ENCODE measurements around the gene OR9Q2.
"Not testable (repeated sequence)": the region's sequence is repeated elsewhere in the genome, so short reads cannot be mapped to it uniquely, and the experiment has no call there.

Gene OR9Q2, protein sequence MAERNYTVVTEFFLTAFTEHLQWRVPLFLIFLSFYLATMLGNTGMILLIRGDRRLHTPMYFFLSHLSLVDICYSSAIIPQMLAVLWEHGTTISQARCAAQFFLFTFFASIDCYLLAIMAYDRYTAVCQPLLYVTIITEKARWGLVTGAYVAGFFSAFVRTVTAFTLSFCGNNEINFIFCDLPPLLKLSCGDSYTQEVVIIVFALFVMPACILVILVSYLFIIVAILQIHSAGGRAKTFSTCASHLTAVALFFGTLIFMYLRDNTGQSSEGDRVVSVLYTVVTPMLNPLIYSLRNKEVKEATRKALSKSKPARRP

DNA sequence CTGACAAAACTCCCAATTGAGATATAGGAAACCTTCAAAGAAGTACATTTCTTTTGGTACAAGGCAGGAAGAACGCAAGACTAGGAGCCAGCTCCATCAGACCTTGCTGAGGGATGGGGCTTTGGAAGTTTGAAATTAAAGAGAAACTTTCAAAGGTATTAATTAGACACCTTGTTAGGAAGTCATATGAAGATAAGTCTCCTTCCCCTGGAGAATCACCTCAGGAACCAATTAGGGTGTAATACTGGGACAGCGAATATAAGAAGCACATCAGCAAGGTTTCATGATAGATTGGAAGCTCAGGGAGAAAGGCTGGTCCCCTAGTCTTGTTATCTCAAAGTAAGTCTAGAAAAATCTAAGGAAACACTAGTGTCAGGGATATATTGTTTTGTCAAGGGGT is at the start of gene OR9Q2:
TSS of gene OR9Q2 (plus strand) at position 301 of the 400 bp plus-strand sequence. CDS start 1,421 bp downstream, outside the sequence.
- no peak for DNase-seq

DNA sequence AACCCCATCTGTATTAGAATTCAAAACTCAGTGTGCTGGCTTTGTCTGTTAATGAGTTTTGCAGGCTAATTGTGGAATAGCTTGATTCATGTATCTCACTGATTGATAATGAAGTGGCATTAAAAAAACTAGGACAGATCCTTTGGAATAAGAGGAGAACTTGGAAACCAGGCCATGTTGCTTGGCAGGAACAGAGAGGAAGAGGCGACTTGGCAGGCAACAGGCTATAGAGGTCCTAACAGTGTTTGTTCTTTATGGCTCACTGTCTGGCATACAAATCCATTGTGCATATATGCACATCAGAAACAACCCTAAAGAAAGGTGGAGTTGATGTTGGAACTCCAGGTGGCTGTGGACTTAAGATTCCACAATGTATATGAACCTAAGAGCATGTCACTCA is 46.1 kb upstream of the OR9Q2 start:
- DNase-seq: no peak

DNA sequence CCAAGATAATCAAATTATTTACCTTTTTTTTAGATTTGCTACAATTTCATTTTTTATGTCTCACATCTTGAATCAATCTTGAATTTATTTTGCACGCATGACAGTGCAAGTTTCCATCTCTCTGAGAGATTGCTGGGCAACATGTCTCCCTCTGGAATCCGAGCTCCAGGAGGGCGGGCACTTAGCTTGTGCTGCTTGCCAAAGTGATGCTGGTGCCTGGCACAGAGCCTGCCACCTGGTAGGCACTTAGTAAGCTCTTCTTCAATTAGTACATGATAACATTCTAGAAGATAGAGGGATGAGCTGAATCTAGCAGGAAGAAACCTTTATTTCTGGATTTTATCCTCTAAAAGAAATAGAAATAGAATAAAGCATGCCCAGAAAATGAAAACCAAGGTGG is 36.1 kb upstream of the OR9Q2 start:
- no peak for DNase-seq

GRCh38 chr11:58164389-58164788 is 24.5 kb upstream of the OR9Q2 start:
- DNase-seq: no peak

GRCh38 chr11:58164990-58165389 is 23.9 kb upstream of the OR9Q2 start:
- DNase-seq: no peak

DNA sequence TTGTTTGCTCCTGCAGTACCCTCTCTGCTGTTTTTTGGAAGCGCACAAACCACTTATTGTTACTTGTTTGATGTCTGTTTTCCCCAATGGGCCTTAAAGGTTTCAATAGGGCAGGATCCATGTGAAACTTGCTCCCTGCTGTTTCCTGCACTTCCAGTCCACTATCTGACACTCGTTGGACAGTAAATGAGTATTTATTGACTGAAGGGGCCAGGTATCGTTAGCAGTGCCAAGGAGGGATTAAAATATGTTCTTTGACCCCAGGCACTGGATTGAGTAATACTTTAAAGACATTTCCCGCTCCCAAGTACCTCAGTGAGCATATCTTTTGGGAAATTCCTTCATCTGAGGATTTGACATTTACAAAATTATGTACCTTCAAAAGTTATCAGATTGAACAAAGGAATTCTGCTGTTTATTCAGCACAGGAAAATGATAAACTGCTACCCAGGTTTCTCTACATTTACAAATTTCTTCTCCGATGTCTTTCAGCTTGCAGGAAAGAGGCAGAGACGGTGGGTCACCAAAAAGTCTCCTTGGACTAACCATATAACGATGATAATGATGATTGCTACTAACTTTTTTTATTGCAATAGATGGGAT is 23.3 kb upstream of the OR9Q2 start:
- no peak for DNase-seq

DNA sequence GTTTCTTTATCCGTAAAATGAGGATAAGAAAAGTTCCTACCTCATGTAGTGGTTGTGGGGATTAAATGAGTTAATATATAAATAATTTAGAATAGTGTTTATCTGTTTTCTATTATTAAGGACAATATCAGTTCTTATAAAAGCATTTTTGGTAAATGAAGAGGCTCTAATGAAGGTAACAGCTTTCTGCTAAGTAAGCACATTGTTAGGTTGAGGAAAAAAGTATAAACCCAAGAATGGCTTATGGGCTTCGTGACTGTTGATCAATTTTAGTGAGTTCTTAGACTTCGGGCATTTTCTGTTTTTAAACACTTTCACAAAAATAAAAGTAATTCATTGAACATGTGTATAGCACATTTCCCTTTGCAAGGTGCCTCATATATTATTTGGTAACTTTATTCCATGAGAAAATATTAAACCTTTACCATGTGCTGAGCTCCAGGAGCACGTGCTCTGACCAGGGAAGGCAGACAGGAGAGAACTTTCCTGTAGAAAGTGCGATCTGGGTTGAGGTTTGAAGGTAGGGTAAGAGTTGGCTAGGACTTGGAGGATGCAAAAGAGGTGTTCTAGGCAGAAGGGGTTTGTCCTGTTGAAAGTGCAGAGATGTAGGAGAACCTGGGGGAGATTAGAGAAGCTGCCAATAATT is 11.3 kb upstream of the OR9Q2 start:
- DNase-seq: no peak

GRCh38 chr11:58178444-58178843 is 10.4 kb upstream of the OR9Q2 start:
- no peak for DNase-seq

- no peak for DNase-seq
Observed at GRCh38 chr11:58179648-58180047, 9.2 kb upstream of the OR9Q2 start.

- DNase-seq: no peak
Observed at GRCh38 chr11:58186938-58187337, 1.9 kb upstream of the OR9Q2 start.

- no peak for DNase-seq
Observed at GRCh38 chr11:58192229-58192628, 3.4 kb downstream of the OR9Q2 start.

DNA sequence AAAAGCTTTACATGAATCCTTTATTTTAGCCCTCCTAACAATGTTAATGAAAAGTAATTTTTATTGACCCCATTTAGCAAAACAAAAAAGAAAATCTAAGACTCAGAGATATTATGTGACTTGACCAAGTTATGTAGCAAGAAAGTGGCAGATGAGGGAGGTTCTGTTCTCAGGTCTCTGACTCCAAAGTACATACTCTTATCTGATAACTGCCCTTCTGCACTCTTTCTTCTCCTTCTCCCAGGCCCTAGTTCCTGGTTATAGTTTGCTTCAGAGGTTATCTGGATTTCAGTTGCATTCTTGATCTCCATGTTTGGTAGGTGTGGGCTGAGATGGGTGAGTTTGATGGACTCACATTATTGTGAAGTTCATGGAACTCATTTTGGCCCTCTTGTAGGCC is 4.5 kb downstream of the OR9Q2 start:
- no peak for DNase-seq

- no peak for DNase-seq
Observed at GRCh38 chr11:58195939-58196338, 7.1 kb downstream of the OR9Q2 start.

- no peak for DNase-seq
Observed at GRCh38 chr11:58199271-58199670, 10.4 kb downstream of the OR9Q2 start.

- no peak for DNase-seq
Observed at GRCh38 chr11:58204042-58204441, 15.2 kb downstream of the OR9Q2 start, which contains the start of gene OR1S2. TSS of gene OR1S2 (minus strand) at chr11:58204142. CDS start at chr11:58204142, 0 bp downstream.

DNA sequence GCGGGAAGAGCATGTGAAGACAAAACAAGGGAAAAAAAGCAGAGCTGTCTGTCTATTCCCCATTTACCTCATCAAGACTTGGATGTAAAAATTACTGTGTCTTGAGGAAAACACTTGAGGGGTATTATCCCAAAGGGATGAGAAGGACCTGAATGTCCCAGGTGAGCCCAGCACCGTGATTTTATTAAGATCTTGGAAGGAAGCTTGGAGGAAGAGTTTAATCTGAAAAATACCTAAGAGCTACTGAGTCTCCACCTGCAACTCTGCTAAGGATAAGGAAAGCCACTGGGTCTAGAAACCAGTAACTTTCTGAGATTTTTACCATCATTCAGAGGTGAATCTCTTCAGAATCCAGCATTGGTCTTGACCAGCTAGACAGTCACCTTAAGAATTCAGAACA is 23.6 kb downstream of the OR9Q2 start, which contains the start of gene OR1S1:
TSS of gene OR1S1 (plus strand) at position 301 of the 400 bp plus-strand sequence.
- not testable (repeated sequence) for DNase-seq

DNA sequence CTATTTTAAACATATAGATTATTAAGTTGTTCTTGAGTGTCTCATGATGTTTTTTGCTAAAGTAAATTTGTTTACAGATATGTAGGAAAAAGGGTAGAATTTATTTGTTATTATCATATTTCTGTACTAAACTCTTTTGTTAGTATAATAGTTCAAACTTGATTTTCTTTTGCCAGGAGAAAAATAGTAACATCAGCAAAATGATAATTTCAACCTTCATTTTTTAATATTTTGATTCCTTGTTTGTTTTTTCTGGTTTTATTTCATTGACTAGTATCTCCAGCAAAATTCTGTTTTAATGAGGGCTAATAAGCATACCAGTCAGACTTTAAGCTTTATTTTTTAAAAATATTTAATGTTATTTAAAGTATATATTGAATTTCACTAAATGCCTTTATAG is 27.6 kb downstream of the OR9Q2 start:
- no peak for DNase-seq

DNA sequence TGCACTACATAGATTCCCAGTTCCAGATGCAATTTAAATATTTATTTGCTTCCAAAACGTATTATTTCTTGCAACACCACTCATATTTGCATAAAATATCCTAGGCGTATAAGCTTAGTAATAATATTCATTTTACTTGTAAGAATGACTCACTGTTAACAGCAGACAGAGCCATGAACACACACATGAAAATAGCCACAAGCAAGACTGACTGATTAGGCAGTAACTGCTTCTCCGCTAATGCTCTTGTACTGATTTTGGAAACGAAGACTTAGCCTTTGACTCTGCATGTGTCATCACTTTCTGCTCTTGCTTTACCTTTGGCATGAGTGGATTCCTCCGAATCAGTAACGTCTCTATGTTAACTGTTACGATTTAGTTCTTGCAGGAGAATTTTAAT is 33.9 kb downstream of the OR9Q2 start:
- DNase-seq: no peak

DNA sequence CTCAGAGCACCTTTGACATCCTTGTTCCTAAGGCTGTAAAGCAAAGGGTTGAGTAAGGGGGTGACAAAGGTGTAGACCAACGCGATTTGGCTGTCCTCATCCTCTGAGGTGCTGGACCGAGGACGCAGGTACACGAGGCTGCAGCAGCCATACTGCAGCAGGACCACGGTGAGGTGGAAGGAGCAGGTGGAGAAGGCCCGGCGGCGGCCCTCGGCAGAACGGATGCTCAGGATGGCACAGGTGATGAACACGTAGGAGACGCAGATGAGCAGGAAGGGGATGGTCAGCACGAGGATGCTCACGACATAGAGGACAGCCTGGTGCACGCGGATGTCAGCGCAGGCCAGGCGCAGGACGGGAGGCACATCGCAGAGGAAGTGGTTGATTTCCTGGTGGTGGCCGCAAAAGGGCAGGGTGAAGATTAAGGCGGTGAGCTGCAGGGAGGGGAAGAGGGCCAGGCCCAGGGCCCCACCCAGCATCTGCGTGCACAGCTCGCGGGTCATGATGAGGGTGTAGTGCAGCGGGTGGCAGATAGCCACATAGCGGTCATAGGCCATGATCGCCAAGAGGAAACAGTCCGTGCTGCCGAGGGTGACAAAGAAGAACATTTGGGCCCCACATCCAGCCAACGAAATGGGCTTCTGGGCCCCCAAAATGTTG is 39.2 kb downstream of the OR9Q2 start:
- no peak for DNase-seq
